ENCODE measurements around the gene ALKBH2. TPM values are rescaled to one million over a fixed set of nuclear protein-coding genes. Genes with fewer than 3 reads are reported as not detected.
A peak's percentile ranks its signal among the peaks of the same experiment; 100 is the strongest.

The ALKBH2 gene
- 26.3 TPM for polyA plus RNA-seq (2013, experiment 1 of 2)
- polyA plus RNA-seq (2013, experiment 2 of 2), result 26.4 TPM

GRCh38 chr12:109093022-109093918 is at the start of gene ALKBH2:
ALKBH2 (minus strand) TSS chr12:109093472; CDS start chr12:109092786, 686 bp downstream.
- no peak within 1 kb of the TSS for H3K27ac ChIP-seq (replicated peaks; ENCODE audit: low read length)
- H3K36me3 ChIP-seq (replicated peaks in 1 of 2; ENCODE audit: control insufficient read depth in 2 of 2, insufficient read depth in 2 of 2, low read length in 2 of 2), result peaks cover 14 to 40% of the 10 kb centered on the region in 2 donors
- DNase-seq (ENCODE audit: low spot score), result peak; percentile 77

GRCh38 chr12:109140560-109140959 is 47.3 kb upstream of the ALKBH2 start:
- Histone ChIP-seq H3K79me1 (ENCODE audit: low read depth, low read length) (no peaks in the 10 kb centered on the region), H2BK5ac (ENCODE audit: low read length) (no peak overlapping the region), H3K14ac (ENCODE audit: low read length) (no peak overlapping the region), H3K4me1 (ENCODE audit: control insufficient read depth in 2 of 2, insufficient read depth in 1 of 2, low read depth in 1 of 2, low read length in 2 of 2) (no peaks in the 10 kb centered on the region), H3K18ac (ENCODE audit: low read length) (no peak overlapping the region), H2BK15ac (ENCODE audit: low read length) (no peak overlapping the region), H3K4me2 (ENCODE audit: insufficient read depth, low read length, poor library complexity, severe bottlenecking) (no peak overlapping the region), H3K9me3 (replicated peaks in 1 of 2; ENCODE audit: control insufficient read depth in 2 of 2, insufficient read depth in 1 of 2, low read depth in 1 of 2, low read length in 2 of 2) (peaks cover 0 to 3% of the 10 kb centered on the region in 2 donors), H3K27ac (replicated peaks; ENCODE audit: low read length) (no peak overlapping the region), H2AFZ (ENCODE audit: low read length) (no peak overlapping the region), H4K8ac (ENCODE audit: low read depth, low read length) (no peak overlapping the region), H3K27me3 (ENCODE audit: control insufficient read depth in 3 of 3, insufficient read depth in 3 of 3, low read depth in 1 of 3, low read length in 3 of 3) (peaks cover 0 to 16% (median 0%) of the 10 kb centered on the region in 3 experiments), H2BK120ac (ENCODE audit: low read depth, low read length) (no peak overlapping the region), H4K91ac (ENCODE audit: low read depth, low read length, poor library complexity) (no peak overlapping the region), H3K9ac (ENCODE audit: low read depth, low read length, poor library complexity) (no peak overlapping the region), H2AK5ac (ENCODE audit: low read depth, low read length) (no peak overlapping the region), H3K4ac (ENCODE audit: low read length) (no peak overlapping the region), H3K23ac (ENCODE audit: low read depth, low read length, poor library complexity) (no peak overlapping the region), H3K4me3 (ENCODE audit: low read length in 2 of 2) (no peak overlapping the region), H2BK12ac (ENCODE audit: low read length) (no peak overlapping the region), H3K36me3 (replicated peaks in 1 of 2; ENCODE audit: control insufficient read depth in 2 of 2, insufficient read depth in 2 of 2, low read length in 2 of 2) (no peaks in the 10 kb centered on the region)
- no CpG with 5 or more reads among the region's 4 CpGs for WGBS, 2 donors (ENCODE audit: extremely low coverage in 2 of 2, insufficient read length in 2 of 2, insufficient replicate concordance in 1 of 2)
- DNase-seq (ENCODE audit: low spot score), result no peak

More at GRCh38 chr12:109093022-109093918, at the start of gene ALKBH2:
- Histone ChIP-seq H3K9ac (ENCODE audit: low read depth, low read length, poor library complexity) (peak within 1 kb of the TSS; percentile 71), H3K9me3 (replicated peaks in 1 of 2; ENCODE audit: control insufficient read depth in 2 of 2, insufficient read depth in 1 of 2, low read depth in 1 of 2, low read length in 2 of 2) (peaks cover 0 to 7% of the 10 kb centered on the region in 2 donors), H3K4me3 (ENCODE audit: low read length in 2 of 2) (peak within 1 kb of the TSS; percentile 51 to 74), H2BK5ac (ENCODE audit: low read length) (no peak within 1 kb of the TSS), H2BK12ac (ENCODE audit: low read length) (no peak within 1 kb of the TSS), H2BK120ac (ENCODE audit: low read depth, low read length) (no peak within 1 kb of the TSS), H3K23ac (ENCODE audit: low read depth, low read length, poor library complexity) (peak within 1 kb of the TSS; percentile 95), H4K91ac (ENCODE audit: low read depth, low read length, poor library complexity) (no peak within 1 kb of the TSS), H3K4me1 (ENCODE audit: control insufficient read depth in 2 of 2, insufficient read depth in 1 of 2, low read depth in 1 of 2, low read length in 2 of 2) (peaks cover 10 to 11% of the 10 kb centered on the region in 2 donors), H2AK5ac (ENCODE audit: low read depth, low read length) (peak within 1 kb of the TSS; percentile 43), H3K79me1 (ENCODE audit: low read depth, low read length) (no peaks in the 10 kb centered on the region), H2AFZ (ENCODE audit: low read length) (peak within 1 kb of the TSS; percentile 77), H3K4ac (ENCODE audit: low read length) (no peak within 1 kb of the TSS), H3K27me3 (ENCODE audit: control insufficient read depth in 3 of 3, insufficient read depth in 3 of 3, low read depth in 1 of 3, low read length in 3 of 3) (no peaks in the 10 kb centered on the region), H4K8ac (ENCODE audit: low read depth, low read length) (no peak within 1 kb of the TSS), H3K4me2 (ENCODE audit: insufficient read depth, low read length, poor library complexity, severe bottlenecking) (peak within 1 kb of the TSS; percentile 54), H2BK15ac (ENCODE audit: low read length) (no peak within 1 kb of the TSS), H3K18ac (ENCODE audit: low read length) (peak within 1 kb of the TSS; percentile 82), H3K14ac (ENCODE audit: low read length) (no peak within 1 kb of the TSS)
- no CpG with 5 or more reads among the region's 45 CpGs for WGBS, 2 donors (ENCODE audit: extremely low coverage in 2 of 2, insufficient read length in 2 of 2, insufficient replicate concordance in 1 of 2)

- Histone ChIP-seq H3K4me1 (ENCODE audit: control insufficient read depth in 2 of 2, insufficient read depth in 1 of 2, low read depth in 1 of 2, low read length in 2 of 2) (no peaks in the 10 kb centered on the region), H2BK5ac (ENCODE audit: low read length) (no peak overlapping the region), H4K8ac (ENCODE audit: low read depth, low read length) (no peak overlapping the region), H2BK15ac (ENCODE audit: low read length) (no peak overlapping the region), H4K91ac (ENCODE audit: low read depth, low read length, poor library complexity) (no peak overlapping the region), H2AK5ac (ENCODE audit: low read depth, low read length) (no peak overlapping the region), H3K23ac (ENCODE audit: low read depth, low read length, poor library complexity) (no peak overlapping the region), H3K27ac (replicated peaks; ENCODE audit: low read length) (no peak overlapping the region), H3K9me3 (replicated peaks in 1 of 2; ENCODE audit: control insufficient read depth in 2 of 2, insufficient read depth in 1 of 2, low read depth in 1 of 2, low read length in 2 of 2) (peaks cover 0 to 3% of the 10 kb centered on the region in 2 donors), H3K36me3 (replicated peaks in 1 of 2; ENCODE audit: control insufficient read depth in 2 of 2, insufficient read depth in 2 of 2, low read length in 2 of 2) (no peaks in the 10 kb centered on the region), H3K79me1 (ENCODE audit: low read depth, low read length) (no peaks in the 10 kb centered on the region), H3K4ac (ENCODE audit: low read length) (no peak overlapping the region), H3K4me2 (ENCODE audit: insufficient read depth, low read length, poor library complexity, severe bottlenecking) (no peak overlapping the region), H3K18ac (ENCODE audit: low read length) (peak overlapping the region; percentile 38), H2BK120ac (ENCODE audit: low read depth, low read length) (no peak overlapping the region), H3K14ac (ENCODE audit: low read length) (no peak overlapping the region), H3K4me3 (ENCODE audit: low read length in 2 of 2) (no peak overlapping the region), H3K27me3 (ENCODE audit: control insufficient read depth in 3 of 3, insufficient read depth in 3 of 3, low read depth in 1 of 3, low read length in 3 of 3) (peaks cover 0 to 13% (median 0%) of the 10 kb centered on the region in 3 experiments), H2AFZ (ENCODE audit: low read length) (no peak overlapping the region), H2BK12ac (ENCODE audit: low read length) (no peak overlapping the region), H3K9ac (ENCODE audit: low read depth, low read length, poor library complexity) (no peak overlapping the region)
- WGBS, 2 donors (ENCODE audit: extremely low coverage in 2 of 2, insufficient read length in 2 of 2, insufficient replicate concordance in 1 of 2), result no CpG with 5 or more reads among the region's 7 CpGs
- no peak for DNase-seq (ENCODE audit: low spot score)
Observed at GRCh38 chr12:109139791-109140190, 46.5 kb upstream of the ALKBH2 start.

- Histone ChIP-seq H3K4me1 (ENCODE audit: control insufficient read depth in 2 of 2, insufficient read depth in 1 of 2, low read depth in 1 of 2, low read length in 2 of 2) (no peaks in the 10 kb centered on the region), H2BK12ac (ENCODE audit: low read length) (no peak overlapping the region), H4K8ac (ENCODE audit: low read depth, low read length) (no peak overlapping the region), H3K9me3 (replicated peaks in 1 of 2; ENCODE audit: control insufficient read depth in 2 of 2, insufficient read depth in 1 of 2, low read depth in 1 of 2, low read length in 2 of 2) (peaks cover 0 to 3% of the 10 kb centered on the region in 2 donors), H3K9ac (ENCODE audit: low read depth, low read length, poor library complexity) (no peak overlapping the region), H3K36me3 (replicated peaks in 1 of 2; ENCODE audit: control insufficient read depth in 2 of 2, insufficient read depth in 2 of 2, low read length in 2 of 2) (no peaks in the 10 kb centered on the region), H3K27ac (replicated peaks; ENCODE audit: low read length) (no peak overlapping the region), H2AFZ (ENCODE audit: low read length) (no peak overlapping the region), H2BK5ac (ENCODE audit: low read length) (no peak overlapping the region), H3K18ac (ENCODE audit: low read length) (no peak overlapping the region), H3K4me3 (ENCODE audit: low read length in 2 of 2) (no peak overlapping the region), H3K27me3 (ENCODE audit: control insufficient read depth in 3 of 3, insufficient read depth in 3 of 3, low read depth in 1 of 3, low read length in 3 of 3) (peaks cover 0 to 13% (median 0%) of the 10 kb centered on the region in 3 experiments), H4K91ac (ENCODE audit: low read depth, low read length, poor library complexity) (no peak overlapping the region), H2AK5ac (ENCODE audit: low read depth, low read length) (no peak overlapping the region), H3K79me1 (ENCODE audit: low read depth, low read length) (no peaks in the 10 kb centered on the region), H3K4ac (ENCODE audit: low read length) (no peak overlapping the region), H3K4me2 (ENCODE audit: insufficient read depth, low read length, poor library complexity, severe bottlenecking) (no peak overlapping the region), H3K14ac (ENCODE audit: low read length) (no peak overlapping the region), H2BK120ac (ENCODE audit: low read depth, low read length) (no peak overlapping the region), H2BK15ac (ENCODE audit: low read length) (no peak overlapping the region), H3K23ac (ENCODE audit: low read depth, low read length, poor library complexity) (no peak overlapping the region)
- WGBS, 2 donors (ENCODE audit: extremely low coverage in 2 of 2, insufficient read length in 2 of 2, insufficient replicate concordance in 1 of 2), result no CpG with 5 or more reads among the region's 9 CpGs
- no peak for DNase-seq (ENCODE audit: low spot score)
Observed at GRCh38 chr12:109139360-109139759, 46.1 kb upstream of the ALKBH2 start.
